T-cell (primary cell): ENCODE results near the gene PPIH. TPM values are rescaled to one million over a fixed set of nuclear protein-coding genes. Genes with fewer than 3 reads are reported as not detected.

Source experiments
- ATAC-seq, 4 experiments: fragments of 200-7000 bp in 3 of 4; fragments of 150-1000 bp in 1 of 4; cut with Tn5 transposase; replicated peaks in 1 of 4; 1 replicate in 3 of 4; 2 replicates in 1 of 4; pipeline ENCODE4 v1.10.0; 2021; ENCODE audit warnings: moderate library complexity in 3 of 4, mild to moderate bottlenecking in 2 of 4, moderate number of reproducible peaks in 1 of 4
- CTCF ChIA-PET, 2 donors: fragments of 300-600 bp; sonication (Branson Sonifier 250); formaldehyde crosslinking; loops; one replicate each; lab custom pipeline; 2022; ENCODE audit warnings: antibody characterized with exemption in 2 of 2; lab: Charles Lee
- POLR2A ChIA-PET, 2 donors: fragments of 300-600 bp; sonication (Branson Sonifier 250); formaldehyde crosslinking; loops; one replicate each; lab custom pipeline; 2022; ENCODE audit warnings: antibody characterized with exemption in 2 of 2; lab: Charles Lee
- DNase-seq, 35 experiments: peaks; one replicate each; pipeline versions ENCODE4 v3.0.0 to v3.0.0-alpha.2; 2013 to 2023
- H3K27ac ChIP-seq: one replicate; pipeline ENCODE4 v1.5.1; 2013; ENCODE audit warnings: low read length
- H3K27me3 ChIP-seq, 2 experiments: replicated peaks in 1 of 2; 1 replicate in 1 of 2; 2 replicates in 1 of 2; pipeline versions ENCODE4 v1.6.1 to v1.7.0; 2013; ENCODE audit warnings: low read length in 1 of 2, mixed read lengths in 1 of 2; ENCODE audit not compliant: control insufficient read depth in 2 of 2, insufficient read depth in 2 of 2; ENCODE audit errors: extremely low read depth in 1 of 2
- H3K36me3 ChIP-seq, 2 donors: 1 replicate in 1 of 2; 2 replicates in 1 of 2; pipeline versions ENCODE4 v1.6.1 to v1.7.0; 2013; ENCODE audit warnings: low read length in 1 of 2; ENCODE audit not compliant: control insufficient read depth in 2 of 2, insufficient read depth in 1 of 2; ENCODE audit errors: extremely low read depth in 1 of 2
- H3K4me1 ChIP-seq, 2 experiments: 1 replicate in 1 of 2; 2 replicates in 1 of 2; pipeline versions ENCODE4 v1.6.1 to v1.7.0; 2013; ENCODE audit warnings: low read length in 2 of 2, mixed read lengths in 1 of 2; ENCODE audit not compliant: insufficient read depth in 2 of 2, control insufficient read depth in 1 of 2; ENCODE audit errors: extremely low read depth in 1 of 2
- H3K4me3 ChIP-seq, 2 donors: 1 replicate in 1 of 2; 2 replicates in 1 of 2; pipeline versions ENCODE4 v1.5.1 to v1.7.0; 2013; ENCODE audit warnings: mild to moderate bottlenecking in 2 of 2, low read length in 1 of 2, moderate library complexity in 1 of 2; ENCODE audit not compliant: control insufficient read depth in 1 of 2; ENCODE audit errors: extremely low read depth in 1 of 2
- H3K9me3 ChIP-seq: 2 replicates; pipeline ENCODE4 v1.7.0; 2013
- H3K27ac Mint-ChIP-seq, 2 donors: one replicate each; pipeline ENCODE4 v1.8.0; 2020 to 2021; ENCODE audit warnings: mild to moderate bottlenecking in 2 of 2, mixed read lengths in 2 of 2
- H3K27me3 Mint-ChIP-seq, 2 donors: one replicate each; pipeline ENCODE4 v1.8.0; 2021 to 2022; ENCODE audit warnings: mixed read lengths in 2 of 2
- H3K36me3 Mint-ChIP-seq: one replicate; pipeline ENCODE4 v1.8.0; 2021; ENCODE audit warnings: mixed read lengths
- H3K4me1 Mint-ChIP-seq, 3 donors: one replicate each; pipeline ENCODE4 v1.8.0; 2020 to 2022; ENCODE audit warnings: mixed read lengths in 3 of 3, mild to moderate bottlenecking in 1 of 3
- H3K4me3 Mint-ChIP-seq, 3 donors: one replicate each; pipeline ENCODE4 v1.8.0; 2020 to 2022; ENCODE audit warnings: mild to moderate bottlenecking in 3 of 3, mixed read lengths in 3 of 3, moderate library complexity in 3 of 3
- H3K9me3 Mint-ChIP-seq, 3 donors: one replicate each; pipeline ENCODE4 v1.8.0; 2020 to 2022; ENCODE audit warnings: mixed read lengths in 3 of 3
- WGBS: methylation state at CpG from one replicate; pipeline ENCODE4 v1.1.5; 2013; ENCODE audit warnings: missing lambda C conversion rate; ENCODE audit not compliant: insufficient coverage; 5-methylcytosine and 5-hydroxymethylcytosine counted together
- total RNA-seq, 35 experiments: library from RNA in 6 of 35; stranded (reverse) in 6 of 35; fragments of 120-200 nt in 1 of 35; gene quantifications; one replicate each; pipeline versions ENCODE4 v1.2.1 to v1.2.4 and lab custom pipeline; 2013 to 2026

The PPIH gene
- total RNA-seq, 5 donors from 2014 or later (not counting 1 experiment from before 2014, with no cell fraction given) = 37.4 to 43.1 (median 41.3) TPM

- Mint-ChIP-seq H3K4me3 (no peak overlapping the region), H3K4me1 (no peaks in the 10 kb centered on the region), H3K27ac (no peak overlapping the region), H3K27me3 (no peaks in the 10 kb centered on the region), H3K36me3 (peaks cover 4% of the 10 kb centered on the region), H3K9me3 (no peaks in the 10 kb centered on the region)
- Histone ChIP-seq H3K4me1 (no peaks in the 10 kb centered on the region), H3K27ac (no peak overlapping the region), H3K36me3 (no peaks in the 10 kb centered on the region), H3K27me3 (no peaks in the 10 kb centered on the region), H3K4me3 (no peak overlapping the region), H3K9me3 (no peaks in the 10 kb centered on the region)
- ATAC-seq (no peak), DNase-seq (no peak)
- ChIA-PET POLR2A (no interaction called here), CTCF (no interaction called here)
Observed at GRCh38 chr1:42639116-42639515, 19.1 kb upstream of the PPIH start.

DNA sequence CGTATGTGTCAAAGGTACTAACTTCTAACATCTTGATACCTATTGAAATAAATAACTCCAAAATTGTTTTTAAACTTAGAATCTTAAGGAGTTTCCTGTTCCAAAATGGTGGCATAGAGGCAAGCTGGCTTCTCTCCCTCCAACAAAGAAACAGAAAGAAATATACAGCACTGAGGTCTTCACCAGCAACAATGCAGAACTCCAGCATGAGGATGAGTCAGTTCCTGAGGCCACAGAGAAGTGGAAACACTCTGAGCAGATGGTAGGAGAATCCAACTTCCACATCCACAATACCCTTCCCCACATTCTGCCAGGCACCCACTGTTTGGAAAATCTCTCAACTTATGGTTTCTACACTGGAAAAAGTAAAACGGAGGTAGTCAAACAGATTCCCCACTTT, 12.2 kb upstream of the PPIH start:
- 100% methylated on average over 1 of the region's 2 CpGs for WGBS
- no peaks in the 10 kb centered on the region for H3K36me3 ChIP-seq
- H3K4me3 ChIP-seq = no peak overlapping the region
- Mint-ChIP-seq H3K4me1 (no peaks in the 10 kb centered on the region), H3K27me3 (no peaks in the 10 kb centered on the region), H3K36me3 (peaks cover 26% of the 10 kb centered on the region), H3K9me3 (peaks cover 0 to 11% (median 5%) of the 10 kb centered on the region in 3 donors), H3K27ac (no peak overlapping the region), H3K4me3 (no peak overlapping the region)
- ATAC-seq (no peak), DNase-seq (no peak)
- no peaks in the 10 kb centered on the region for H3K27me3 ChIP-seq
- ChIA-PET CTCF (no interaction called here), POLR2A (interaction anchor here in 1 of 2 donors (0.5 kb wide), 1 partner anchor 29 kb away, joined by 3 read pairs; no protein-coding TSS in a partner anchor)
- no peaks in the 10 kb centered on the region for H3K4me1 ChIP-seq
- no peaks in the 10 kb centered on the region for H3K9me3 ChIP-seq
- H3K27ac ChIP-seq = no peak overlapping the region

DNA sequence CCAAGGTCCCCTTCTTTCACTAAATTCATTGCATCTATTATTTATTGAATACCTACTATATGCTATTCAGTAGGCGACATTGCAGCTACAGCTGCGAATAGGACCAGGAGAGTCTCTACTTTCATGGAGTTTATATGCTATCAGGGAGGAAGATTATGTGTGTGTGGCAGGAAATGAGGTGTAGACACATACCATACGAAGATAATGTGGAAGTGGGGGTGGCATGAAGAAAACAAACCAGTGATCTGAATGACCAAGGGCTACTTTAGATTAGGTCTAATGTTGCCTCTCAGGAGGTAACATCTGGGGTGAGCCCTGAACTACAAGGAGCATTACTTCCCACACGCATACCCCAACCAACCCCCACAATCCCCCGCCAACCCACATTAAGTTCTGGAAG, 1.0 kb upstream of the PPIH start:
- Histone ChIP-seq H3K4me3 (no peak overlapping the region), H3K36me3 (peaks cover 0 to 12% of the 10 kb centered on the region in 2 donors), H3K27me3 (no peaks in the 10 kb centered on the region), H3K9me3 (no peaks in the 10 kb centered on the region), H3K4me1 (peaks cover 17 to 20% of the 10 kb centered on the region in 2 experiments), H3K27ac (peak overlapping the region; percentile 40)
- peak overlapping the region; percentile 97 to 100 (median 99) for H3K4me3 Mint-ChIP-seq
- no peaks in the 10 kb centered on the region for H3K27me3 Mint-ChIP-seq
- peak overlapping the region; percentile 94 to 95 for H3K27ac Mint-ChIP-seq
- peaks cover 43 to 48% (median 44%) of the 10 kb centered on the region in 3 donors for H3K4me1 Mint-ChIP-seq
- 0% methylated on average over 1 of the region's 5 CpGs for WGBS
- POLR2A ChIA-PET = interaction anchor here (0.5 to 2.2 kb wide), 4 partner anchors 22 to 683 kb away, joined by 3 to 19 read pairs (median 4); partner anchors contain the start of genes C1orf50 (in 1 of the 2), P3H1 (in 1 of the 2) and YBX1 (in 1 of the 2)
- ATAC-seq (no peak), DNase-seq (peak in 1 of 35 experiments; percentile 16)
- H3K36me3 Mint-ChIP-seq = peaks cover 13% of the 10 kb centered on the region
- H3K9me3 Mint-ChIP-seq = no peaks in the 10 kb centered on the region
- CTCF ChIA-PET = interaction anchor here (0.6 to 1.3 kb wide), 4 partner anchors 34 to 416 kb away, joined by 3 to 5 read pairs (median 4); no protein-coding TSS in a partner anchor

DNA sequence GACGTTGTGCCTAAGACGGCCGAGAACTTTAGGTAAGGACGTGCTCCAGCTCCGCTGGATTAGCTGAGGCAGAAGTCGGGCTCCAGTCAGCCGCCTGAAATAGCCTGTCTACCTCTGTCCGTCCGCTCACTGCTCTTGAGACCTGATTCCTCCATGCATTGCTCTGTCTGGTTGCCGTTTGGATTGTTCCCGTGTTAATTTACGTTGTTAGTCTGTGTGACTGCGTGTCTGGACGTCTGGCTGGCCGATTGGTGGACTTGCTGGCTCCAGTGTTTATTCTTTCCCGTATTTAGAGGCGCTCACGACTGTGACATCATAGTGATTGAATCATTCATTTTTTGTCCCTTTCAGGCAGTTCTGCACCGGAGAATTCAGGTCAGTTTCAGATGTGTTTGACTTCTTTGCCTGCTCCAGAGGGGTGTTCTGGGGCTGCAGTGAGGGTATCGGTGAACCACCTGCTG, 684 bp downstream of the PPIH start:
- peaks cover under 1 to 17% of the 10 kb centered on the region in 2 donors for H3K36me3 ChIP-seq
- no peaks in the 10 kb centered on the region for H3K27me3 Mint-ChIP-seq
- no peaks in the 10 kb centered on the region for H3K9me3 Mint-ChIP-seq
- H3K4me3 ChIP-seq = peak overlapping the region; percentile 68 to 72
- peaks cover 43 to 48% (median 44%) of the 10 kb centered on the region in 3 donors for H3K4me1 Mint-ChIP-seq
- no peaks in the 10 kb centered on the region for H3K27me3 ChIP-seq
- WGBS = 12% methylated on average over 20 of the region's 20 CpGs
- CTCF ChIA-PET = interaction anchor here in 1 of 2 donors (1.3 kb wide), 2 partner anchors 22 to 23 kb away, joined by 4 read pairs; partner anchors contain the start of gene YBX1
- peak overlapping the region; percentile 77 for H3K27ac ChIP-seq
- peaks cover 17 to 20% of the 10 kb centered on the region in 2 experiments for H3K4me1 ChIP-seq
- peak overlapping the region; percentile 94 to 95 for H3K27ac Mint-ChIP-seq
- DNase-seq (peak in 1 of 35 experiments; percentile 14), ATAC-seq (no peak)
- H3K36me3 Mint-ChIP-seq = peaks cover 17% of the 10 kb centered on the region
- H3K4me3 Mint-ChIP-seq = peak overlapping the region; percentile 97 to 100 (median 99)
- POLR2A ChIA-PET = interaction anchor here in 1 of 2 donors (2.2 kb wide), 1 partner anchor 24 kb away, joined by 19 read pairs; the partner anchor contains the start of gene YBX1
- H3K9me3 ChIP-seq = no peaks in the 10 kb centered on the region

GRCh38 chr1:42660907-42661500, 2.8 kb downstream of the PPIH start:
- no peaks in the 10 kb centered on the region for H3K27me3 ChIP-seq
- H3K4me1 ChIP-seq = peaks cover 17 to 20% of the 10 kb centered on the region in 2 experiments
- no peaks in the 10 kb centered on the region for H3K9me3 ChIP-seq
- no peak overlapping the region for H3K4me3 ChIP-seq
- H3K36me3 ChIP-seq = peaks cover 2 to 37% of the 10 kb centered on the region in 2 donors
- H3K4me1 Mint-ChIP-seq = peaks cover 43 to 48% (median 44%) of the 10 kb centered on the region in 3 donors
- peaks cover 26% of the 10 kb centered on the region for H3K36me3 Mint-ChIP-seq
- POLR2A ChIA-PET = interaction anchor here in 1 of 2 donors (1.0 kb wide), 1 partner anchor 22 kb away, joined by 3 read pairs; no protein-coding TSS in a partner anchor
- ATAC-seq (no peak), DNase-seq (no peak)
- CTCF ChIA-PET = no interaction called here
- no peaks in the 10 kb centered on the region for H3K27me3 Mint-ChIP-seq
- no peak overlapping the region for H3K27ac Mint-ChIP-seq
- no peak overlapping the region for H3K27ac ChIP-seq
- no CpG with 5 or more reads among the region's 3 CpGs for WGBS
- peak overlapping the region in 1 of 3 donors; percentile 6 for H3K4me3 Mint-ChIP-seq
- H3K9me3 Mint-ChIP-seq = no peaks in the 10 kb centered on the region

GRCh38 chr1:42669936-42670335, 11.7 kb downstream of the PPIH start:
- no peak overlapping the region for H3K27ac ChIP-seq
- no peaks in the 10 kb centered on the region for H3K27me3 ChIP-seq
- Mint-ChIP-seq H3K27ac (no peak overlapping the region), H3K4me3 (no peak overlapping the region), H3K27me3 (no peaks in the 10 kb centered on the region), H3K36me3 (peaks cover 51% of the 10 kb centered on the region), H3K4me1 (peaks cover 0 to 7% (median 0%) of the 10 kb centered on the region in 3 donors), H3K9me3 (no peaks in the 10 kb centered on the region)
- ATAC-seq = no peak
- POLR2A ChIA-PET = no interaction called here
- H3K36me3 ChIP-seq = peaks cover 2 to 63% of the 10 kb centered on the region in 2 donors
- CTCF ChIA-PET = no interaction called here
- no peaks in the 10 kb centered on the region for H3K9me3 ChIP-seq
- no CpG with 5 or more reads among the region's 3 CpGs for WGBS
- H3K4me3 ChIP-seq = no peak overlapping the region
- no peak for DNase-seq
- no peaks in the 10 kb centered on the region for H3K4me1 ChIP-seq
